ENCODE results near the gene TCF15. TPM values are rescaled to one million over a fixed set of nuclear protein-coding genes. Genes with fewer than 3 reads are reported as not detected.

Gene TCF15
- total and polyA plus RNA-seq, 2 experiments from 2014 or later, result not detected

GRCh38 chr20:562232-562897 is 47.7 kb downstream of the TCF15 start:
- no peak for TF ChIP-seq CTCF (IDR thresholded peaks at IDR 0.05; ENCODE audit: poor library complexity)
- no peak for TF ChIP-seq EZH2phosphoT487 (IDR thresholded peaks at IDR 0.05; ENCODE audit: low read depth, severe bottlenecking, unreplicated experiment)
- TF ChIP-seq EZH2 (IDR thresholded peaks at IDR 0.05; ENCODE audit: borderline replicate concordance), result no peak

GRCh38 chr20:561437-562231 is 48.5 kb downstream of the TCF15 start:
- H3K4me2 ChIP-seq, result no peak overlapping the region
- H3K9me3 ChIP-seq (ENCODE audit: low read depth), result no peaks in the 10 kb centered on the region
- peak; percentile 81 for DNase-seq (ENCODE audit: low spot score)
- no peak overlapping the region for H3K27ac ChIP-seq
- no peaks in the 10 kb centered on the region for H3K79me2 ChIP-seq
- 46% methylated on average over 12 of the region's 12 CpGs for WGBS (ENCODE audit: low lambda C conversion rate, missing lambda C conversion rate)
- H3K4me3 ChIP-seq, result no peak overlapping the region
- no peaks in the 10 kb centered on the region for H3K9me2 ChIP-seq (replicated peaks; ENCODE audit: insufficient read depth)
- no peaks in the 10 kb centered on the region for H3K4me1 ChIP-seq (ENCODE audit: insufficient read depth)
- no peaks in the 10 kb centered on the region for H3K36me3 ChIP-seq (replicated peaks; ENCODE audit: insufficient read depth, low read depth)
- H2AFZ ChIP-seq, result no peak overlapping the region
- no peaks in the 10 kb centered on the region for H3K27me3 ChIP-seq
- H4K20me1 ChIP-seq (ENCODE audit: insufficient read depth, poor library complexity, severe bottlenecking), result no peaks in the 10 kb centered on the region
- TF ChIP-seq CTCF (IDR thresholded peaks at IDR 0.05; ENCODE audit: poor library complexity) (peak; percentile 82), EZH2phosphoT487 (IDR thresholded peaks at IDR 0.05; ENCODE audit: low read depth, severe bottlenecking, unreplicated experiment) (no peak), EZH2 (IDR thresholded peaks at IDR 0.05; ENCODE audit: borderline replicate concordance) (no peak)

More at GRCh38 chr20:562232-562897, 47.7 kb downstream of the TCF15 start:
- H3K36me3 ChIP-seq (replicated peaks; ENCODE audit: insufficient read depth, low read depth), result no peaks in the 10 kb centered on the region
- no peak overlapping the region for H3K27ac ChIP-seq
- no peak overlapping the region for H3K4me3 ChIP-seq
- H2AFZ ChIP-seq, result no peak overlapping the region
- H3K4me1 ChIP-seq (ENCODE audit: insufficient read depth), result no peaks in the 10 kb centered on the region
- H3K9me2 ChIP-seq (replicated peaks; ENCODE audit: insufficient read depth), result no peaks in the 10 kb centered on the region
- WGBS (ENCODE audit: low lambda C conversion rate, missing lambda C conversion rate), result 79% methylated on average over 5 of the region's 5 CpGs
- DNase-seq (ENCODE audit: low spot score), result no peak
- no peaks in the 10 kb centered on the region for H4K20me1 ChIP-seq (ENCODE audit: insufficient read depth, poor library complexity, severe bottlenecking)
- no peaks in the 10 kb centered on the region for H3K79me2 ChIP-seq
- H3K9me3 ChIP-seq (ENCODE audit: low read depth), result no peaks in the 10 kb centered on the region
- H3K4me2 ChIP-seq, result no peak overlapping the region
- no peaks in the 10 kb centered on the region for H3K27me3 ChIP-seq

- H3K9me2 ChIP-seq (replicated peaks; ENCODE audit: insufficient read depth), result no peaks in the 10 kb centered on the region
- H2AFZ ChIP-seq, result no peak overlapping the region
- DNase-seq (ENCODE audit: low spot score), result no peak
- no peaks in the 10 kb centered on the region for H4K20me1 ChIP-seq (ENCODE audit: insufficient read depth, poor library complexity, severe bottlenecking)
- H3K4me3 ChIP-seq, result no peak overlapping the region
- H3K9me3 ChIP-seq (ENCODE audit: low read depth), result no peaks in the 10 kb centered on the region
- 55% methylated on average over 2 of the region's 2 CpGs for WGBS (ENCODE audit: low lambda C conversion rate, missing lambda C conversion rate)
- H3K27me3 ChIP-seq, result no peaks in the 10 kb centered on the region
- no peak overlapping the region for H3K27ac ChIP-seq
- H3K4me2 ChIP-seq, result no peak overlapping the region
- no peaks in the 10 kb centered on the region for H3K4me1 ChIP-seq (ENCODE audit: insufficient read depth)
- H3K36me3 ChIP-seq (replicated peaks; ENCODE audit: insufficient read depth, low read depth), result no peaks in the 10 kb centered on the region
- H3K79me2 ChIP-seq, result no peaks in the 10 kb centered on the region
- TF ChIP-seq CTCF (IDR thresholded peaks at IDR 0.05; ENCODE audit: poor library complexity), result peak; percentile 6
- no peak for TF ChIP-seq EZH2 (IDR thresholded peaks at IDR 0.05; ENCODE audit: borderline replicate concordance)
Observed at GRCh38 chr20:560680-561079, 49.4 kb downstream of the TCF15 start.

Measured in hepatocyte (in vitro differentiated cells).